Retina (tissue), 1 donor: ENCODE measurements around the gene CES5A.
"Not testable (repeated sequence)": the region's sequence is repeated elsewhere in the genome, so short reads cannot be mapped to it uniquely, and the experiment has no call there.

Experiments
- DNase-seq: peaks from one replicate; pipeline ENCODE4 v3.0.0-alpha.2; 2016

Gene CES5A

DNA sequence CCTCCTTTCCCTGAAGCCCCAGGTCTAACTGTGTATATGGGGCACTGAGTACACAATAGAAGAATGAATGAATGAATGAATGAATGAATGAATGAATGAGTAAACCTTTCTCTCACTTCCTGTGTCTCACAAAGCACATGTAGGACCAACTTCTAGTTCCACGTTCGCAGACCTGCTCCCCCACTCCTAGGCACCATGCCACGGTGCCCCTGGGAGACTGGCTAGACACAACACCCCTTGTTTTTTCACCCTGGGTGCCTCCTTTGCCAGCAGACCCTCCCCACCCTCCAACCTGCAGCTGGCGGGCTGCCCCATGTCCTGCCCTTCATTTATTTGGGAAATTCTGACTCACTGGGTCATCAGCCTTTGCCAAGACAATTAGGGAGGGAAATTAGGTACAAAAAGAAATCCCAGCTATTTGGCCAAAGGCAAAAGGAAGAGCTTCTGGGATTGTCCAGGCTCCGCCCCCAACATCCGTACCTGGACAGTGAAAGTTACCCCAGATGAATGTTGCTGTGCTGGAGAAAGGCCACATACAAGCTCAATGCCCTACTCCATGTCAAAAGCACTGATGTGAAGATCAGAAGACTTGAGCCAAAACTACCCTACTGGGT lies 50.0 kb downstream of the CES5A start:
- no peak for DNase-seq

DNA sequence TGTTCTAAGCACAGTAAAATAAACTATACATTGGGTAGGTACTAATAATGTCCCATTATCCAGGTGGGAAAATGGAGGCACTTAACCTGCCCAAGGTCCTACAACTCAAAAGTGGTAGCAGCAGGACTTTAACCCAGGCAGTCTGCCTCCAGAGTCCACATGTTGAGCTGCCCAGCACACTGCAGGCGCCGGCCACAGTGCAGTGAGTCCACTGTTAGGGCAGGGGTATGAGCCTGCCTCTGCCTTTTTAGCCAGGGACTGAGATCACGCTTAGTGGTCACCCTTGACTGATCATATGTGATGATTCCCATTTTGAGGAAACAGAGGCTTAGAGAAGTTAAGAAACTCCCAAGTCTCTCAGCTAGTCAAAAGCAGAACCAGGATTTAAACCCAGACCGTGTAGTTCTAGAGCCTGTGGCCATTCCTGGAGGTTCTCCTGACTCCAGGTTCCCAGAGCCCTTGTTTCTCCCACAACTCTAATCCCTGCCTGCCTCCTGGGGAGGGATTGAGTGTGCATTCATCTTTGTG lies 50.6 kb downstream of the CES5A start:
- no peak for DNase-seq

DNA sequence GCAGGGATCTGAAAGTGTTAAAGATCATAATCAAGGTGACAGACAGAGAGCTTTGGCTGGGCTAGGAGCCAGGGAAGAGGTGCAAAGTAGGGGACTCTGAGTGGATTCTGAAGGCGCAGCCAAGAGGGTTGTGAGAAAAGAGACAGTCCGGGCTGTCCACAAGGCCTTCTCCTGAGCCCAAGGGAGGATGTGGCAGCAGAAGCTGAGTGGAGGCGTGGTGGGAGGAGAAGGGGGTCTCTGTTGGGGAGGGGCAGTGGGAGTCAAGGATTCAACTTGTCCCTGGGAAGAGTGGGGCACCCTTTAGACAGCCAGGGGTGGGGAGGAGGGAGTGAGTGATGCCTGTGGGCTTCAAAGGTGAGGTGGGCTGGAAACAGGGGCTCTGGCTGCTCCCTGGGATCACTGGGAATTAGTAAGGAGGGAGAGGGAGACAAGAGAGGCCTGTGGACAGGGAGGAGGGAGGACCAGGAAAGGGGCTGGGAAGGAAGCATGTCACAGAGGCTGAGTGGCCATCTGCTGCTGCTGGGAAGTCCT lies 52.8 kb downstream of the CES5A start:
- no peak for DNase-seq

DNA sequence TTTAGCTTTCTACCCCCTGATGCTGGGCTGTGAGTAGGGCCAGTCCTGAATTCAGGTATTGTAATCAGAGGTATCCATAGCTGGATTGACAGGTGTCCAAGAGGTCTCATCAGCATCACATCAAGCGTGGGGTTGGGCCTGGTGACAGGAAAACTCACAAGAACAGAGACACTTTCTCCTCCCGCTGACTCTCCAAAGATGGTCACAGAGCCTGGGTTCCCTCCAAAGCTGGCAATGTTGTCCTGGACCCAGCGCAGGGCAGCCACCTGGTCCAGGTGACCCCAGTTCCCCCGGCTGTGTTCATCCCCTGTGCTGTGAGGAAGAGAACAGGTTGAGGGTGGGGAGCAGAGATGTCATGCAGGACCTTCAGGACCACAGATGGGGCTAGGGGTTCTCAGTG lies 54.0 kb downstream of the CES5A start:
- no peak for DNase-seq

DNA sequence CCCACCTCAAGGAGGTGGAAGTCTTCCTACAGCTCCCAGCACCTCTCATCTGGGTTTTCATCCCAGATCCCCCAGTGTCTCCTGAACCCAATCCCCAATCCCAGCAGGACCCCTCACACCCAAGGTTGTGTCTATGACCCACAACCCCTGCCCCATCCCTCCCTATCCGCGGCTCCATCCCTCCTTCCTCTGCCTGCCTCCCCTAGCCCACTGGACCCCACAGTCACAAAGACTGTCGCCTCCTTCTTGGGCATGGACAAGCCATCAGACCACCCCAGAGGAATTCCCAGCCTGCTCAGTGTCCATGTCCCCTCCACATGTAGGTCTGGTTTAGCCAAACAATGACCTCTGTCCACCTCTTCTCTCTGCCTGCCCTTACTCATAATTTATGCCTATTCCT lies 54.6 kb downstream of the CES5A start:
- no peak for DNase-seq

DNA sequence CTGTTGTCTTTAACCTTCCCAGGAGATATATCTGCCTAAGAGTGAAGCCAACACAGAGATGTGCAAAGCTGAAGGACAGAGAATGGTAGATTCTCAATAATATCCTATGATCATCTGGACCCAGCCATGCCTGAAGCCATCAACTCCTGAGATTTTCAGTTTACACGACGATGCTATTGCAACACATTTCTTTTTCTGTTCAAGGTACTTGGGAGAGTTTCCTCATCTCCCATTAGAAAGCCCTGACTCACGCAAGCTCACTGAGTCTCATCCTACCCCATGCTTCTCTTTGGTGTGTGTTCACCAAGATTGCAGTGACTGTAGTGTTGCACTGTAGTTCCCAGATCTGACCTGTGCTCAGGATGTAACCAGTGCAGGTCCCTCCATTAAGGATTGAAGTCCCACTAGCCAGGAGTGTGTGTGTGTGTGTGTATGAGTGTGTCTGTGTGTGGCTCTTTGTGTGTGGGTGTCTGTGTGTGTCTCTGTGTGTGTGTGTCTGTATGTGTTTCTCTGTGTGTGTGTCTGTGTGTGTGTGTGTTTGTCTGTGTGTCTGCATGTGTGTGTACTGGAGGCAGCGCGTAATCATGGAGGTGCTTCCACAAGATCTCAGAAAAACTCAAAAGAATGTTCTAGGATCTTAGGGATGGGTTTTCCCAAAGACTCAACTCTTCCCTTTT lies 57.8 kb downstream of the CES5A start:
- no peak for DNase-seq

DNA sequence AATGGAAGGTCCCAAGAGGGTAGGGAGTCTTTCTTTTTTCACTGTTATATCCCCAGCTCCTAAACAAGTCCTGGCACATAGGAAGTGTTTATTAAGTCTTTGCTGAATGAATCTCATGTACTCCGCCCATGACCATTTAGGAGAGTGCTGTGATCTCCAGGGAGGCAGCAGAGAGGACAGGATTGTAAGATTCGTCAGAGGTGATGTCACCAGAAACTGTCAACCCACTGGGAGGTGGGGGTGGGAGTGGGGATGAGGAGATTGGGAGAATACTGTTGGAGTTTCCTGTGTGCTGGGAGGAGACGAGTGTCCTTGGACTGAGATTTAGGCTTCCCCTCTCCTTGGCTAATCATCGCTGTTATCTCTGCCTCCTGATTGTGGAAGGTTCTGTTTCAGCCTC lies 59.0 kb downstream of the CES5A start:
- not testable (repeated sequence) for DNase-seq

DNA sequence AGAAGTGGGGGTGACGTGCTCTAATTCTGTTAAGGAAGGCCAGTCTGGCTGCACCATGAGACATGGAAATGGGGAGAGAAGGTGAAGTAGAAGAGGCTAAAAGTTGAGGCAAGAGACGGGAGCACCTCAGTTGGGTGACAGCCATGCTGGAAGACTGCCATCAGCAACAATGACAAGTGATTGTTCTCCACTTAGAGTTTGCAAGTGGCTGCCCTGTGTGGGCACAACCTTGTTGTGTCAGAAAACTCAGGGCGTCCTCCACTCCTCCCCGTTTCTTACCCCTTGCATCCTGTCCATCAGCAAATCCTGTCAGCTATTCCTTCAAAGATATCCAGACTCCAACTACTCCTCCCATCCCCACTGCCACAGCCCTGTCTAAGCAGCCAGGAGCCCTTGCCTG lies 59.9 kb downstream of the CES5A start:
- DNase-seq: no peak

DNA sequence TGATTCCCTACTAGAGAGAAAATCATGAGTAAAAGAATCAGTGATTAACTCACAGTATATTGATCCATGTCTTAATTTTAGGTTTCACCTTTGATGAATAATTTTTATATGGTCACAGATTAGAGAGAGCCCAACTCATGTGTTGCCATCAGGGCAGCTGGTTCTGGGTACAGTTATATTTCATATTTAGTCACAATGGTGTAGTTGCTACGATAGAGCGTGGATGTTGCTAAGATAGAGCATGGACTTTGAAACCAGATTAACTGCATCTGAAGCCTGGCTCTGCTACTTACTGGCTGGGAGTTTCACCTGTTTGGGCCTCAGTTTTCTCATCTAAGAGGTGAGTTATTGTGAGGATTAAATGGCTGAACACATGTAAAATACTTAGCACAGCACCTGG lies 61.0 kb downstream of the CES5A start:
- not testable (repeated sequence) for DNase-seq

DNA sequence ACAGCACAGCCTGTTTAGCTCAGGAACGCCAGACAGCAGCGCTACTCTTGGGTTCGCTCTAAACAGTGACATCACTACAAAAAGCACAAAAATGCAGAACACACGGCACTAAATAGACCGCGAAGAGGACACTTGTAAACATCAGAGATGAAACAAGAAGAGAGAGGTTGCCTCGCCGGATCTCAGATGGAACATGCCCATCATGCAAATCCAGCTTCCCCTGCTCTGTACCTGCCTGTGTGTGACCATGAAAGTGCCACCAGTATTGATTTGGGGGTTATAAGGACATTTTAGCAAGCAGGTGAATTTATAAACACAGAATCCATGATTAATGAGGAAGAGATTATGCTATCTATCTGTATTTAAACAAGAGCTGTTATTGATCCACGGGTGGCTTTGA lies 61.4 kb downstream of the CES5A start:
- DNase-seq: not testable (repeated sequence)

DNA sequence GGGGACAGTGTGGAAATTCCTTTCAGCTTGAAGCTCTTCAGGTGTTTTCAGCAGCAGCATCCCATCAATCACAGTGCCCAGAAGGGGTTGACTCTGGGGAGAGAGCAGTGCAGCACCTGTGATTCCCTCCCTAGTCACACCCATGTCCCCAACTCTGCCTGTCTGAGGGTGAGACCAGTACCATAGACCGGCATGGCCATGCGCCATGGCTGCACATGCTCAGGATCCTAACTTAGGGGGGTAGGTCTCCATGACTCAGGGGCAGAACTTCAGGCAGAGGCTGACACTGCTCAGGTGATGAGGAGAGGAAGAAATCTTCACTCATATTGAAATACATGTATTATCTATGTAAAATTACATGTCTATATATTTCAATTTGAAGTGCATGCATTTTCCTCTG lies 62.2 kb downstream of the CES5A start:
- no peak for DNase-seq

DNA sequence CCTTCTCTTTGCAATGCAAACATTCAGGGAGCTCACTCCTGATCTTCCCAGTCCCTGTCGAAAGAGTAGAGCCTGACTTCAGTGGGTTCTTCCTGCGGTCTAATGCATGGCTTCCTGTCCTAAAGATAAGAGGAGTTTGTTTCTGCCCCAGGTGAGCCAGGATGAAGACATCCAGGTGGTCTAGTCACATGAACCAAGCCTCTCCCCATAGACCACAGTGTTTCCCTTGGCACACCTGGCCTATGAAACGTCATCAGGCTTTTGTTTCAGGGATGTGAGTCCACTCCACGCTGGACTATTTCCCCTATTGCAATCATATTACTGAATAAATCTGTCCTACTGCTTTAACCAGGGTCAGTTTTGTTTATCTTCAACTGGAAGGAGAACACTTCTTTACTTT lies 63.4 kb downstream of the CES5A start:
- no peak for DNase-seq

DNA sequence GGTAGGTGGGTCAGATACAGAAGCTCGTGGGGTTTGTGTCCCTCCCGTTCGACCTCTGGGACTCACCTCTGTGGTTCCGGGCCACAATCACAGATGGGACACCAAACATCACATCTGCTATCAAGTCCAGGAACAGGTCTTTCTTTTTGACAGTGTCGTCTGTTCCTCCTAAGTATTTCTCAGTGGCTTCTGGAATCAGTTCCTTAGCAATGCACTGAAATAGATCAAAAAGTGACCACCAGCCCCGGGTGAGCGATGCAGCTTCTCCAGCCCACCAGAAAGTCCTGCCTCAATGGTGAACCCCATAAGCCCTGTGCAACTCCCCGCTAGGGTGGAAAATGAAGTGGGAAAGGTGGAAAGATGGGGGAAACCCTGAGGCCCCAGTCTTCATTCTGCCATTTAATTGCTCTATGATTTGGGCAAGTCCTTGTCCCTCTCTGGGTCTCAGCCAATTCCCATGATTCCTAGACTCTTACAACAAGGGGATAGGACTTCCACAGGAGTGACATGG lies 64.7 kb downstream of the CES5A start:
- DNase-seq: no peak

DNA sequence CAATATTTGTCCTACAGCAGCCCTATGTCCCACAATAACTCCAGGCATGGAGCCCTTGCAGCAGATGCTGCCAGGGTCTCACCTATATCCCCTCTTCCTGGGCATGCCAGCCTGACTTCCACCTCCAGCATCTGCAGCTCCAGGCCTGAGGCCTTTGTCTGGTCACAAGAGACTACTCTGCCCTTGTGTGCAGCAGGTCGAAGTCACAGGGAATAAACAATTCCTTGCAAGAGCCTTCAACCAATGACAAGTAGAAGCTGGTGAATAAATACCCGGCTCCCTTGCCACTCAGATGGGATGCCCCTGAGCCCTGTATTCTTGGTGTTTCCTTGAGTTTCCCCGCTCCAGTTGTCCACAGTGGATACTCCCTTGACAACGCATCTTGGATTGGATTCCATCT lies 65.3 kb downstream of the CES5A start:
- DNase-seq: no peak

DNA sequence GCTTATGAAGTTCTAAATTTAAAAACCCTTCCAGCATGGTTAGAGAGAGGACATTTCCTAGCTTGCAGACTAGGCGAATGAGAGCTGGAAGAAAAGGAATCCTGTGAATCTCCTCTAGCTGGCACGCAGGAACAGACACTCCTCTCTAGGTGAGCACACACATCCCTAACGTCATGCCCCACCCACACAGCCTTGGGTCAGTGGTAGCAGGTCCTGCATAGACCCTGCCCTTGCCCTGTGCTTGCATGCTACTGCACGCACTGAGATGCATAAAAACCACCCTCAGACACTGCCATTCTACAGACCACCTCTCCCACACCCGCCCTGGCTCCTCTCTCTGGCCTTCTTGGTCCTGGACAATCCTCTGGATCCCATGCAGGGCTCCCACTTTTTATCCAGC lies 65.8 kb downstream of the CES5A start:
- DNase-seq: no peak

DNA sequence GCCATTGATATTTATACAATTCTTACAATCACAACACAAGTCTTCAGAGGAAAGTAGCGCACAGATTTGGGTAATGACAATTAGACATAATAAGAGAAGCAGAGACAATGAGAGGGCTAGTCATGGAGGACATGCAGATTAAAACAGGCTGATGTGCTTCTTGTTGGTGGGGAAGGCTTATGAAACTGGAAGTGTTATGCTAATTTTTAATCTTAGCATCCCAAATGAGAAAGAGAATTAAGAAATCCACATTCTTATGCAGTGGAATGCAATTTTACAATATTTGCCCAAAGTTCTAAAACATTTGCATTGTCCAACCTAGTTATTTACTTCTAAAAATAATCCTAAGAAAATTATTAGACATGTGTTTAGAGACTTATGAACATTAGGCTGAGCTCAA lies 66.9 kb downstream of the CES5A start:
- not testable (repeated sequence) for DNase-seq

DNA sequence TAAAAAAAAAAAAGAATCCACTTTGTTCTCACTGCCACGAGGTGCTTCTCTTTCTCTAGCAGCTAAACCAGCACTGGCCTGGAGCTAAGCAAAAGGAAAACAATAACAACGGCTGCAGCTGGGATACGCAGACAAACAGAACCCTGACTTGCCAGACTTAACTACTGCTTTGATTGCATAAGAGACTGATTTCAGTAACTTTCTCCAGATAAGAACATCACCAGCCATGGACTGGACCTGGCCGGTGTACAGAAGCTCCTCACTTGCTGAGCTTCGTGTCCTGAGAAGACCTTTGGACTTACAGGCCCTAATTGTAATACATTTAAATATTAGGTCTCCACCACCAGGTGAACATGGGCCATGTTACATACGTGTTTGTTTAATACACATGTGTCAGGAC lies 70.1 kb downstream of the CES5A start:
- not testable (repeated sequence) for DNase-seq

DNA sequence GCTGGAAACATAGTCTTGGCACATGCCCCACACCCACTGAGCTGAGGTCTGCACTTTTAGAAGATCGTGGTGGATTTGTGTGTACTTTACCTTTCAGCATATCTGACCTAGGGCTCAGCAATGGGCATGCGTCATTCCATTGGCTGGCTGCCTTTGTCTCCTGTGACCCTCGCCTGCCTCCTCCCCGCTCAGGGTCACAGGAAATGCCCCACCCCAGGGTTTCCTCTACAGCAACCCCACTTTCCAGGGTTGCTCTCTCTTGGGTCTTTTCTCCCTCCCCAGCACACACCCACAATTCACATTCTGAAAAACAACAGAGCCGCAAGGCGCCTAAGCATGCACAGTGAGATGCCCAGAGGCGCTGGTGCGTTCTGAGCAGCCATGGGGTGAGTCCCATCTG lies 71.5 kb downstream of the CES5A start:
- DNase-seq: not testable (repeated sequence)
